KOPT-K1 (cell line): ENCODE results near the gene SLC18A3.

Experiments
- H3K27ac ChIP-seq: fragments of 200-600 bp; sonication (generic); 2 replicates; pipeline ENCODE4 v1.5.1; 2016; ENCODE audit warnings: antibody characterized with exemption, mild to moderate bottlenecking, low read depth, low read length; ENCODE audit not compliant: poor library complexity, severe bottlenecking
- H3K36me3 ChIP-seq: fragments of 200-600 bp; sonication (generic); 2 replicates; pipeline ENCODE4 v1.5.1; 2017; ENCODE audit warnings: antibody characterized with exemption, mild to moderate bottlenecking, low read length, moderate library complexity; ENCODE audit not compliant: insufficient read depth
- H3K9me3 ChIP-seq: fragments of 200-600 bp; sonication (generic); 2 replicates; pipeline ENCODE4 v1.5.1; 2017; ENCODE audit warnings: antibody characterized with exemption, low read length, mild to moderate bottlenecking; ENCODE audit not compliant: insufficient read depth, poor library complexity, severe bottlenecking

SLC18A3 gene

GRCh38 chr10:49601857-49602256 is 8.3 kb upstream of the SLC18A3 start:
- Histone ChIP-seq H3K36me3 (no peaks in the 10 kb centered on the region), H3K27ac (no peak overlapping the region), H3K9me3 (no peaks in the 10 kb centered on the region)

GRCh38 chr10:49602380-49603023 is 7.6 kb upstream of the SLC18A3 start:
- Histone ChIP-seq H3K36me3 (no peaks in the 10 kb centered on the region), H3K9me3 (no peaks in the 10 kb centered on the region), H3K27ac (no peak overlapping the region)

- Histone ChIP-seq H3K9me3 (no peaks in the 10 kb centered on the region), H3K27ac (no peak overlapping the region), H3K36me3 (no peaks in the 10 kb centered on the region)
Measured at GRCh38 chr10:49605216-49605938, 4.7 kb upstream of the SLC18A3 start.

- no peaks in the 10 kb centered on the region for H3K36me3 ChIP-seq
- no peak overlapping the region for H3K27ac ChIP-seq
- no peaks in the 10 kb centered on the region for H3K9me3 ChIP-seq
Measured at GRCh38 chr10:49605939-49606509, 4.1 kb upstream of the SLC18A3 start.

GRCh38 chr10:49606981-49607535 is 3.1 kb upstream of the SLC18A3 start:
- no peak overlapping the region for H3K27ac ChIP-seq
- no peaks in the 10 kb centered on the region for H3K9me3 ChIP-seq
- H3K36me3 ChIP-seq: no peaks in the 10 kb centered on the region

GRCh38 chr10:49608166-49609005 is 1.7 kb upstream of the SLC18A3 start:
- Histone ChIP-seq H3K36me3 (no peaks in the 10 kb centered on the region), H3K27ac (no peak overlapping the region), H3K9me3 (no peaks in the 10 kb centered on the region)

GRCh38 chr10:49609006-49609282 is 1.2 kb upstream of the SLC18A3 start:
- H3K27ac ChIP-seq: no peak overlapping the region
- H3K9me3 ChIP-seq: no peaks in the 10 kb centered on the region
- no peaks in the 10 kb centered on the region for H3K36me3 ChIP-seq

- no peak overlapping the region for H3K27ac ChIP-seq
- no peaks in the 10 kb centered on the region for H3K9me3 ChIP-seq
- H3K36me3 ChIP-seq: no peaks in the 10 kb centered on the region
Measured at GRCh38 chr10:49609283-49610113, 612 bp upstream of the SLC18A3 start.

GRCh38 chr10:49610458-49611165 is 502 bp downstream of the SLC18A3 start:
- Histone ChIP-seq H3K27ac (no peak overlapping the region), H3K9me3 (no peaks in the 10 kb centered on the region), H3K36me3 (no peaks in the 10 kb centered on the region)

GRCh38 chr10:49611166-49611815 is 1.2 kb downstream of the SLC18A3 start:
- no peaks in the 10 kb centered on the region for H3K36me3 ChIP-seq
- no peaks in the 10 kb centered on the region for H3K9me3 ChIP-seq
- no peak overlapping the region for H3K27ac ChIP-seq

GRCh38 chr10:49611816-49612512 is 1.9 kb downstream of the SLC18A3 start:
- H3K27ac ChIP-seq: no peak overlapping the region
- H3K9me3 ChIP-seq: no peaks in the 10 kb centered on the region

GRCh38 chr10:49612513-49613164 is 2.5 kb downstream of the SLC18A3 start:
- no peak overlapping the region for H3K27ac ChIP-seq
- H3K36me3 ChIP-seq: no peaks in the 10 kb centered on the region
- no peaks in the 10 kb centered on the region for H3K9me3 ChIP-seq

More at GRCh38 chr10:49611816-49612512, 1.9 kb downstream of the SLC18A3 start:
- no peaks in the 10 kb centered on the region for H3K36me3 ChIP-seq
